Measurements from ENCODE around the gene CHD6. TPM values are rescaled to one million over a fixed set of nuclear protein-coding genes. Genes with fewer than 3 reads are reported as not detected.

CHD6 gene
- total RNA-seq, 2 experiments from 2014 or later = 26.9 to 45.7 TPM

GRCh38 chr20:41607791-41608190, 10.4 kb downstream of the CHD6 start:
- H3K4me1 ChIP-seq (ENCODE audit: insufficient read depth, low read length, poor library complexity, severe bottlenecking) = no peaks in the 10 kb centered on the region

GRCh38 chr20:41604002-41604401, 14.2 kb downstream of the CHD6 start:
- H3K36me3 ChIP-seq (ENCODE audit: insufficient read depth, low read length) = peaks cover 6% of the 10 kb centered on the region; the same call in 1 of the 2 replicates
- CTCF ChIA-PET (ENCODE audit: unreplicated experiment) = interaction anchor here (0.6 kb wide), 1 partner anchor 95 kb away, joined by 3 read pairs; no protein-coding TSS in a partner anchor
- no peak overlapping the region for H2AFZ ChIP-seq (ENCODE audit: low read length)
- intact Hi-C loops (cut with micrococcal nuclease; ENCODE audit: unreplicated experiment) = no loop called here
- no peak overlapping the region for H3K27ac ChIP-seq (ENCODE audit: low read depth, low read length, poor library complexity, severe bottlenecking)
- DNase-seq (ENCODE audit: low spot score) = no peak
- no TSS peak for BruUV-seq (replicated peaks)
- no peak overlapping the region for H3K4me2 ChIP-seq (ENCODE audit: low read length)
- H3K79me2 ChIP-seq (ENCODE audit: insufficient read depth, low read depth, low read length) = peaks cover 66% of the 10 kb centered on the region
- no peaks in the 10 kb centered on the region for H3K4me1 ChIP-seq (ENCODE audit: insufficient read depth, low read length, poor library complexity, severe bottlenecking)
- H3K9me2 ChIP-seq (ENCODE audit: insufficient read depth, low read length) = no peaks in the 10 kb centered on the region
- TF ChIP-seq, protein P1, sequence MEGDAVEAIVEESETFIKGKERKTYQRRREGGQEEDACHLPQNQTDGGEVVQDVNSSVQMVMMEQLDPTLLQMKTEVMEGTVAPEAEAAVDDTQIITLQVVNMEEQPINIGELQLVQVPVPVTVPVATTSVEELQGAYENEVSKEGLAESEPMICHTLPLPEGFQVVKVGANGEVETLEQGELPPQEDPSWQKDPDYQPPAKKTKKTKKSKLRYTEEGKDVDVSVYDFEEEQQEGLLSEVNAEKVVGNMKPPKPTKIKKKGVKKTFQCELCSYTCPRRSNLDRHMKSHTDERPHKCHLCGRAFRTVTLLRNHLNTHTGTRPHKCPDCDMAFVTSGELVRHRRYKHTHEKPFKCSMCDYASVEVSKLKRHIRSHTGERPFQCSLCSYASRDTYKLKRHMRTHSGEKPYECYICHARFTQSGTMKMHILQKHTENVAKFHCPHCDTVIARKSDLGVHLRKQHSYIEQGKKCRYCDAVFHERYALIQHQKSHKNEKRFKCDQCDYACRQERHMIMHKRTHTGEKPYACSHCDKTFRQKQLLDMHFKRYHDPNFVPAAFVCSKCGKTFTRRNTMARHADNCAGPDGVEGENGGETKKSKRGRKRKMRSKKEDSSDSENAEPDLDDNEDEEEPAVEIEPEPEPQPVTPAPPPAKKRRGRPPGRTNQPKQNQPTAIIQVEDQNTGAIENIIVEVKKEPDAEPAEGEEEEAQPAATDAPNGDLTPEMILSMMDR (conservative IDR thresholded peaks at IDR 0.05; ENCODE audit: low read length) = no peak
- TF ChIP-seq EZH2phosphoT487 (IDR thresholded peaks at IDR 0.05; ENCODE audit: borderline replicate concordance, low read depth, low read length) = no peak
- H3K9me3 ChIP-seq (ENCODE audit: low read length) = peaks cover 29% of the 10 kb centered on the region
- H4K20me1 ChIP-seq (ENCODE audit: insufficient read depth, low read length) = peaks cover 13% of the 10 kb centered on the region
- no peak overlapping the region for H3K4me3 ChIP-seq (ENCODE audit: low read depth, low read length, poor library complexity, severe bottlenecking)
- POLR2A ChIA-PET = no interaction called here

More at GRCh38 chr20:41607791-41608190, 10.4 kb downstream of the CHD6 start:
- H3K4me2 ChIP-seq (ENCODE audit: low read length) = no peak overlapping the region
- H3K9me2 ChIP-seq (ENCODE audit: insufficient read depth, low read length) = no peaks in the 10 kb centered on the region
- peaks cover 6% of the 10 kb centered on the region; the same call in 1 of the 2 replicates for H3K36me3 ChIP-seq (ENCODE audit: insufficient read depth, low read length)
- intact Hi-C loops (cut with micrococcal nuclease; ENCODE audit: unreplicated experiment) = no loop called here
- CTCF ChIA-PET (ENCODE audit: unreplicated experiment) = no interaction called here
- H3K27ac ChIP-seq (ENCODE audit: low read depth, low read length, poor library complexity, severe bottlenecking) = no peak overlapping the region
- TF ChIP-seq EZH2phosphoT487 (IDR thresholded peaks at IDR 0.05; ENCODE audit: borderline replicate concordance, low read depth, low read length) = no peak
- TF ChIP-seq, protein P1 (conservative IDR thresholded peaks at IDR 0.05; ENCODE audit: low read length) = no peak
- POLR2A ChIA-PET = interaction anchor here (0.6 to 1.9 kb wide), 4 partner anchors 9 to 596 kb away, joined by 3 to 8 read pairs (median 6); partner anchors contain the start of gene CHD6
- H4K20me1 ChIP-seq (ENCODE audit: insufficient read depth, low read length) = peaks cover 14% of the 10 kb centered on the region
- BruUV-seq (replicated peaks) = no TSS peak
- H2AFZ ChIP-seq (ENCODE audit: low read length) = no peak overlapping the region
- peaks cover 77% of the 10 kb centered on the region for H3K79me2 ChIP-seq (ENCODE audit: insufficient read depth, low read depth, low read length)
- H3K4me3 ChIP-seq (ENCODE audit: low read depth, low read length, poor library complexity, severe bottlenecking) = no peak overlapping the region
- no peaks in the 10 kb centered on the region for H3K9me3 ChIP-seq (ENCODE audit: low read length)
- DNase-seq (ENCODE audit: low spot score) = no peak

DNA sequence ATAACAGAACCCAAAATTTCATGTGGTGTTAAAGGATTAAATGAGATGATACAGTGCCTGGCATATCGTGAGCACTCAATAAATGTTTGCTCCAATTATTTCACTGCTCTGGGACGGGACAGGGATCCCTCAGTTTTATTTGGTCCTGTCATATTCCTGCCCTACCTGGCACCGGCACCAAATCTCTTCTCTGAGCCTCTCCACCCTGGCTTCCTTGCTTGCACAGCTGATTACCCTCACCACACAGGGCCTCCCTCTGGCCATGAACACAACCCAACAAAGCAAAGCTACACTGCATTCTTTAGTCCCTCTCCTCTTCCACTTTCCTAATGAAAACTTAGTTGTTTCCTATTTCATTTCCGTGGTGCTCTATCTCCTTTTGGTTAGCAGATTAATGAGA, 16.4 kb downstream of the CHD6 start:
- TF ChIP-seq EZH2phosphoT487 (IDR thresholded peaks at IDR 0.05; ENCODE audit: borderline replicate concordance, low read depth, low read length) = no peak
- TF ChIP-seq, protein P1 (conservative IDR thresholded peaks at IDR 0.05; ENCODE audit: low read length) = no peak
- DNase-seq (ENCODE audit: low spot score) = no peak
- peaks cover 43% of the 10 kb centered on the region for H3K79me2 ChIP-seq (ENCODE audit: insufficient read depth, low read depth, low read length)
- H2AFZ ChIP-seq (ENCODE audit: low read length) = no peak overlapping the region
- peaks cover 48% of the 10 kb centered on the region for H3K9me3 ChIP-seq (ENCODE audit: low read length)
- H3K4me2 ChIP-seq (ENCODE audit: low read length) = no peak overlapping the region
- no TSS peak for BruUV-seq (replicated peaks)
- POLR2A ChIA-PET = no interaction called here
- intact Hi-C loops (cut with micrococcal nuclease; ENCODE audit: unreplicated experiment) = no loop called here
- no peaks in the 10 kb centered on the region for H3K9me2 ChIP-seq (ENCODE audit: insufficient read depth, low read length)
- no peaks in the 10 kb centered on the region for H3K4me1 ChIP-seq (ENCODE audit: insufficient read depth, low read length, poor library complexity, severe bottlenecking)
- peaks cover 6% of the 10 kb centered on the region; the same call in 1 of the 2 replicates for H3K36me3 ChIP-seq (ENCODE audit: insufficient read depth, low read length)
- H4K20me1 ChIP-seq (ENCODE audit: insufficient read depth, low read length) = no peaks in the 10 kb centered on the region
- CTCF ChIA-PET (ENCODE audit: unreplicated experiment) = no interaction called here
- no peak overlapping the region for H3K27ac ChIP-seq (ENCODE audit: low read depth, low read length, poor library complexity, severe bottlenecking)
- H3K4me3 ChIP-seq (ENCODE audit: low read depth, low read length, poor library complexity, severe bottlenecking) = no peak overlapping the region

All from OCI-LY7 (cell line).